SJCRH30 (cell line): ENCODE data around the gene PLEKHA5. TPM values are rescaled to one million over a fixed set of nuclear protein-coding genes. Genes with fewer than 3 reads are reported as not detected.
"Not testable (repeated sequence)": the region's sequence is repeated elsewhere in the genome, so short reads cannot be mapped to it uniquely, and the experiment has no call there.

ENCODE experiments used
- DNase-seq, 2 experiments: peaks; one replicate each; pipeline ENCODE4 v3.0.0-alpha.2; 2015 to 2020
- H3K27ac ChIP-seq: fragments of 250-450 bp; sonication (Bioruptor Pico); 2 replicates; pipeline ENCODE4 v1.5.1; 2020; ENCODE audit warnings: mild to moderate bottlenecking, moderate library complexity
- H3K27me3 ChIP-seq: fragments of 250-450 bp; sonication (Bioruptor Pico); 2 replicates; pipeline ENCODE4 v1.5.1; 2020; ENCODE audit warnings: mild to moderate bottlenecking, moderate library complexity
- H3K36me3 ChIP-seq: fragments of 250-450 bp; sonication (Bioruptor Pico); 2 replicates; pipeline ENCODE4 v1.5.1; 2020; ENCODE audit warnings: mild to moderate bottlenecking, moderate library complexity
- H3K4me1 ChIP-seq: fragments of 250-450 bp; sonication (Bioruptor Pico); 2 replicates; pipeline ENCODE4 v1.5.1; 2020; ENCODE audit warnings: mild to moderate bottlenecking, moderate library complexity
- H3K4me3 ChIP-seq: fragments of 250-450 bp; sonication (Bioruptor Pico); 2 replicates; pipeline ENCODE4 v1.5.1; 2020; ENCODE audit warnings: mild to moderate bottlenecking, moderate library complexity
- H3K9me3 ChIP-seq: fragments of 250-450 bp; sonication (Bioruptor Pico); replicated peaks from 2 replicates; pipeline ENCODE4 v1.5.1; 2020; ENCODE audit warnings: mild to moderate bottlenecking, moderate library complexity
- total RNA-seq: library from RNA; depleted of rRNA; stranded (reverse); fragments of >200 nt; shearing (Covaris generic); gene quantifications from 2 replicates; pipeline ENCODE4 v1.2.3, GENCODE V29; 2014

PLEKHA5 gene
- total RNA-seq, 1 experiment from 2014 or later = 19.3 TPM

- H3K27me3 ChIP-seq, H3K4me3 ChIP-seq, H3K36me3 ChIP-seq, DNase-seq, H3K27ac ChIP-seq, H3K9me3 ChIP-seq: not testable (repeated sequence)
- peaks cover 23% of the 10 kb centered on the region for H3K4me1 ChIP-seq
These were observed 271.2 kb downstream of the PLEKHA5 start for GRCh38 chr12:19400649-19401285.

GRCh38 chr12:19402211-19402610 lies 272.7 kb downstream of the PLEKHA5 start:
- no peak for DNase-seq
- Histone ChIP-seq H3K27me3 (no peaks in the 10 kb centered on the region), H3K27ac (peak overlapping the region; percentile 82), H3K4me3 (no peak overlapping the region), H3K4me1 (peaks cover 23% of the 10 kb centered on the region), H3K9me3 (no peaks in the 10 kb centered on the region), H3K36me3 (no peaks in the 10 kb centered on the region)

GRCh38 chr12:19402743-19403431 lies 273.4 kb downstream of the PLEKHA5 start:
- Histone ChIP-seq H3K36me3 (no peaks in the 10 kb centered on the region), H3K27me3 (no peaks in the 10 kb centered on the region), H3K9me3 (no peaks in the 10 kb centered on the region), H3K27ac (peak overlapping the region; percentile 82), H3K4me3 (no peak overlapping the region), H3K4me1 (peaks cover 23% of the 10 kb centered on the region)
- peak; percentile 97 to 98 for DNase-seq

GRCh38 chr12:19404242-19404880 lies 274.8 kb downstream of the PLEKHA5 start:
- Histone ChIP-seq H3K36me3 (no peaks in the 10 kb centered on the region), H3K9me3 (no peaks in the 10 kb centered on the region), H3K4me1 (peaks cover 31% of the 10 kb centered on the region), H3K27me3 (no peaks in the 10 kb centered on the region), H3K27ac (peak overlapping the region; percentile 82), H3K4me3 (no peak overlapping the region)
- DNase-seq = no peak

- peaks cover 21% of the 10 kb centered on the region for H3K4me1 ChIP-seq
- no peaks in the 10 kb centered on the region for H3K27me3 ChIP-seq
- no peaks in the 10 kb centered on the region for H3K36me3 ChIP-seq
- H3K27ac ChIP-seq = peak overlapping the region; percentile 45
- DNase-seq = peak in 1 of 2 experiments; percentile 42
- H3K9me3 ChIP-seq = peaks cover 4% of the 10 kb centered on the region; the same call in 1 of the 2 replicates
- no peak overlapping the region for H3K4me3 ChIP-seq
These were observed 279.8 kb downstream of the PLEKHA5 start for GRCh38 chr12:19409376-19409775.

- Histone ChIP-seq H3K27me3 (no peaks in the 10 kb centered on the region), H3K36me3 (no peaks in the 10 kb centered on the region), H3K4me1 (peaks cover 21% of the 10 kb centered on the region), H3K27ac (peak overlapping the region; percentile 45), H3K4me3 (no peak overlapping the region), H3K9me3 (peaks cover 4% of the 10 kb centered on the region; the same call in 1 of the 2 replicates)
- peak in 1 of 2 experiments; percentile 39 for DNase-seq
These were observed 280.7 kb downstream of the PLEKHA5 start for GRCh38 chr12:19410211-19410610.

GRCh38 chr12:19410629-19411185 lies 281.2 kb downstream of the PLEKHA5 start:
- Histone ChIP-seq H3K4me3 (no peak overlapping the region), H3K9me3 (peaks cover 4% of the 10 kb centered on the region; the same call in 1 of the 2 replicates), H3K4me1 (peaks cover 21% of the 10 kb centered on the region), H3K36me3 (no peaks in the 10 kb centered on the region), H3K27ac (peak overlapping the region; percentile 45; the same call in 1 of the 2 replicates), H3K27me3 (no peaks in the 10 kb centered on the region)
- DNase-seq = no peak

- DNase-seq = no peak
- no peaks in the 10 kb centered on the region for H3K27me3 ChIP-seq
- H3K4me1 ChIP-seq = peaks cover 21% of the 10 kb centered on the region
- H3K4me3 ChIP-seq = no peak overlapping the region
- H3K27ac ChIP-seq = no peak overlapping the region
- no peaks in the 10 kb centered on the region for H3K36me3 ChIP-seq
- peaks cover 4% of the 10 kb centered on the region; the same call in 1 of the 2 replicates for H3K9me3 ChIP-seq
These were observed 282.0 kb downstream of the PLEKHA5 start for GRCh38 chr12:19411234-19412204.

GRCh38 chr12:19412844-19413243 lies 283.3 kb downstream of the PLEKHA5 start:
- H3K4me1 ChIP-seq = peaks cover 25% of the 10 kb centered on the region
- H3K27me3 ChIP-seq = no peaks in the 10 kb centered on the region
- no peak overlapping the region for H3K4me3 ChIP-seq
- H3K27ac ChIP-seq = no peak overlapping the region
- no peak for DNase-seq
- no peaks in the 10 kb centered on the region for H3K36me3 ChIP-seq
- H3K9me3 ChIP-seq = peaks cover 4% of the 10 kb centered on the region; the same call in 1 of the 2 replicates

- H3K4me1 ChIP-seq = peaks cover 25% of the 10 kb centered on the region
- not testable (repeated sequence) for H3K36me3 ChIP-seq, H3K4me3 ChIP-seq, H3K9me3 ChIP-seq, H3K27ac ChIP-seq, DNase-seq, H3K27me3 ChIP-seq
These were observed 284.0 kb downstream of the PLEKHA5 start for GRCh38 chr12:19413582-19413981.

- no peak overlapping the region for H3K4me3 ChIP-seq
These were observed 286.0 kb downstream of the PLEKHA5 start for GRCh38 chr12:19415563-19415962.

GRCh38 chr12:19419086-19419485 lies 289.6 kb downstream of the PLEKHA5 start:
- Histone ChIP-seq H3K27ac (no peak overlapping the region), H3K4me3 (no peak overlapping the region)

More at GRCh38 chr12:19415563-19415962, 286.0 kb downstream of the PLEKHA5 start:
- Histone ChIP-seq H3K27ac (no peak overlapping the region), H3K27me3 (no peaks in the 10 kb centered on the region), H3K9me3 (peaks cover 4% of the 10 kb centered on the region; the same call in 1 of the 2 replicates), H3K36me3 (no peaks in the 10 kb centered on the region), H3K4me1 (peaks cover 5% of the 10 kb centered on the region; the same call in 1 of the 2 replicates)
- DNase-seq = no peak

GRCh38 chr12:19421503-19422282 lies 292.2 kb downstream of the PLEKHA5 start:
- no peak for DNase-seq
- no peak overlapping the region for H3K27ac ChIP-seq

More at GRCh38 chr12:19419086-19419485, 289.6 kb downstream of the PLEKHA5 start:
- Histone ChIP-seq H3K9me3 (no peaks in the 10 kb centered on the region), H3K27me3 (no peaks in the 10 kb centered on the region), H3K4me1 (0 out of 2 replicates have a peak, but pooled peaks cover 4% of the 10 kb centered on the region), H3K36me3 (no peaks in the 10 kb centered on the region)
- DNase-seq = no peak

More at GRCh38 chr12:19421503-19422282, 292.2 kb downstream of the PLEKHA5 start:
- H3K4me3 ChIP-seq = no peak overlapping the region
- H3K9me3 ChIP-seq = no peaks in the 10 kb centered on the region
- no peaks in the 10 kb centered on the region for H3K27me3 ChIP-seq
- no peaks in the 10 kb centered on the region for H3K36me3 ChIP-seq
- 0 out of 2 replicates have a peak, but pooled peaks cover 4% of the 10 kb centered on the region for H3K4me1 ChIP-seq
